ENCODE measurements around the gene C3orf62.
"Not testable (repeated sequence)": the region's sequence is repeated elsewhere in the genome, so short reads cannot be mapped to it uniquely, and the experiment has no call there.

Gene C3orf62

DNA sequence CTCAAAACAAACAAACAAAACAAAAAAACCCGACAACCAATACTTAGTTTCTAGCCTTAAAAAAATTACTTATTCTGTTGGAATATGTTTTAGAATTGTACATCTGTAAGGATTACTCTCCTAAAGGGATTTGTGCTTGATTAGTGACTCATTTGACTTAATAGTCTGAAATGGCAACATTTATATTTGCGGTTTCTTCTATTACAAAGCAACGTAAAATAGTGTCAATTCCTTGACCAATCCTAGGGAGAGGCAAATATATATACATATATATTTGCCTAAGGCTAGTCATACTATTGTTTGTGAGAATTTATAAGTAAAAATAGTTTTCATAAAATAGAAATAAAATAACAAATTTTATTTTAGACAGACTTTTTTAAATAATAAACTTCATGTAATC is 39.7 kb downstream of the C3orf62 start:
- H3K36me3 ChIP-seq (ENCODE audit: control insufficient read depth, insufficient read depth, low read length), result no peaks in the 10 kb centered on the region
- no peaks in the 10 kb centered on the region for H3K4me1 ChIP-seq (ENCODE audit: control insufficient read depth, insufficient read depth, low read length)
- no peaks in the 10 kb centered on the region for H3K27me3 ChIP-seq (ENCODE audit: control insufficient read depth, insufficient read depth, low read length)
- H3K9ac ChIP-seq (ENCODE audit: low read depth, low read length), result no peak overlapping the region
- no peaks in the 10 kb centered on the region for H3K9me3 ChIP-seq (ENCODE audit: control insufficient read depth, insufficient read depth, low read length)
- no peak overlapping the region for H3K4me3 ChIP-seq (ENCODE audit: low read depth, low read length)

DNA sequence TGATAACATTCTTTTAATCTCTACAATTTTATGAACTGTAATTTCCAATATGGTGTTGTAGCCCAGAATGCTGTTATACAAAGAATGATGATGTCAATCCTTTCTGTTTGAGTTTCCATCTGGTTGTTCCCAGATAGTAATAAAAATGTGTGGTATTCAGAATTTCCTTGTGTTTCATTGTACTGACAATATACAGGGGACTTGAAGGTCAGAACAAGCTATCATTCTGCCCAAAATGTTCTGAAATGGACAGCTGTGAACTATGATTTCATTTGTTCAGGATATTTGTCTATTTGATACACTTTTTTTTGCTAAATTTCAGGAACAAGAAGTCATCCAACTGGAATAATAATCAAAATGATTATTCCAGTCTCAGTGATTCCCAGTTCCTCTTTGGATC is 40.8 kb downstream of the C3orf62 start:
- no peak overlapping the region for H3K9ac ChIP-seq (ENCODE audit: low read depth, low read length)
- H3K36me3 ChIP-seq (ENCODE audit: control insufficient read depth, insufficient read depth, low read length), result no peaks in the 10 kb centered on the region
- H3K9me3 ChIP-seq (ENCODE audit: control insufficient read depth, insufficient read depth, low read length), result no peaks in the 10 kb centered on the region
- no peaks in the 10 kb centered on the region for H3K4me1 ChIP-seq (ENCODE audit: control insufficient read depth, insufficient read depth, low read length)
- no peaks in the 10 kb centered on the region for H3K27me3 ChIP-seq (ENCODE audit: control insufficient read depth, insufficient read depth, low read length)
- no peak overlapping the region for H3K4me3 ChIP-seq (ENCODE audit: low read depth, low read length)

DNA sequence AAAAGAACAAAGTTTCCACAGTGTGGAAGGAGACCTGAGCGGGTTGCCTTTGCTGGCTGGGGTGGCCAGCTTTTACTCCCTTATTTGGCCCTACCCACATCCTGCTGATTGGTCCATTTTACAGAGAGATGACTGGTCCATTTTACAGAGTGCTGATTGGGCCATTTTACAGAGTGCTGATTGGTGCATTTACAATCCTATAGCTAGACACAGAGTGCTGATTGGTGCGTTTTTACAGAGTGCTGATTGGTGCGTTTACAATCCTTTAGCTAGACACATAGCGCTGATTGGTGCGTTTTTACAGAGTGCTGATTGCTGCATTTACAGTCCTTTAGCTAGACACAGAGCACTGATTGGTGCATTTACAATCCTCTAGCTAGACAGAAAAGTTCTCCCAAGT is 48.2 kb downstream of the C3orf62 start:
- H3K4me1 ChIP-seq (ENCODE audit: control insufficient read depth, insufficient read depth, low read length); H3K9me3 ChIP-seq (ENCODE audit: control insufficient read depth, insufficient read depth, low read length); H3K4me3 ChIP-seq (ENCODE audit: low read depth, low read length); H3K36me3 ChIP-seq (ENCODE audit: control insufficient read depth, insufficient read depth, low read length); H3K27me3 ChIP-seq (ENCODE audit: control insufficient read depth, insufficient read depth, low read length); H3K9ac ChIP-seq (ENCODE audit: low read depth, low read length): not testable (repeated sequence)

DNA sequence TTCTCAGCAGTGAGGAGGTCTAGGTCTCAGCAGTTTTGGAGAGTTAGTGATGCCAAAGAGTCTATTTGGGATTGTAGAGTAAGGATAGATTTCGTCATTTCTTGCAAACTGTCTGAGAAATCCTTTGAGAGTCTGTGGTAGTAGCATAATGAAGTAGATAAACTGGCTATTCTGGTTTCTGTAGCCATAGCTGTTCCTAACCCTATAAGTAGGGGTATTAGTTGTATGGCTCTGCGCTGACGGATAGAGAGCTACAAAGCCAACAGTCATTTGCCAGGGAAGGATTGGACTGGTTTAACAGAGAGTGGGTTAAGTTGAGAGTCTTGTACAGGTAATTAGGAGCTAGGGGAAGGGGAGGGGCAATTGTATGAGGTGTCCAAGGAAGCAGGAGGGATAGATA is 55.0 kb downstream of the C3orf62 start:
- no peak overlapping the region for H3K9ac ChIP-seq (ENCODE audit: low read depth, low read length)
- H3K36me3 ChIP-seq (ENCODE audit: control insufficient read depth, insufficient read depth, low read length), result no peaks in the 10 kb centered on the region
- no peak overlapping the region for H3K4me3 ChIP-seq (ENCODE audit: low read depth, low read length)
- no peaks in the 10 kb centered on the region for H3K9me3 ChIP-seq (ENCODE audit: control insufficient read depth, insufficient read depth, low read length)
- H3K27me3 ChIP-seq (ENCODE audit: control insufficient read depth, insufficient read depth, low read length), result no peaks in the 10 kb centered on the region
- H3K4me1 ChIP-seq (ENCODE audit: control insufficient read depth, insufficient read depth, low read length), result no peaks in the 10 kb centered on the region

DNA sequence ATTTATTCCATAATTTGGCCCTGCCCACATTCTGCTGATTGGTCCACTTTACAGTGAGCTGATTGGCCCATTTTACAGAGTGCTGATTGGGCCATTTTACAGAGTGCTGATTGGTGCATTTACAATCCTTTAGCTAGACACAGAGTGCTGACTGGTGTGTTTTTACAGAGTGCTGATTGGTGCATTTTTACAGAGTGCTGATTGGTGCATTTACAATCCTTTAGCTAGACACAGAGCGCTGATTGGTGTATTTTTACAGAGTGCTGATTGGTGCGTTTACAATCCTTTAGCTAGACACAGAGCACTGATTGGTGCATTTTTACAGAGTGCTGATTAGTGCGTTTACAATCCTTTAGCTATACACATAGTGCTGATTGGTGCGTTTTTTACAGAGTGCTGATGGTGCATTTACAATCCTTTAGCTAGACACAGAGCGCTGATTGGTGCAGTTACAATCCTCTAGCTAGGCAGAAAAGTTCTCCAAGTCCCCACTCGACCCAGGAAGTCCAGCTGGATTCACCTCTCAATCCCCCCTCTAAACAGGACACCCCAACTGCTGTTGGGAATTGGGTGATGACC is 56.0 kb downstream of the C3orf62 start:
- H3K9ac ChIP-seq (ENCODE audit: low read depth, low read length); H3K9me3 ChIP-seq (ENCODE audit: control insufficient read depth, insufficient read depth, low read length); H3K27me3 ChIP-seq (ENCODE audit: control insufficient read depth, insufficient read depth, low read length); H3K4me1 ChIP-seq (ENCODE audit: control insufficient read depth, insufficient read depth, low read length); H3K36me3 ChIP-seq (ENCODE audit: control insufficient read depth, insufficient read depth, low read length); H3K4me3 ChIP-seq (ENCODE audit: low read depth, low read length): not testable (repeated sequence)

DNA sequence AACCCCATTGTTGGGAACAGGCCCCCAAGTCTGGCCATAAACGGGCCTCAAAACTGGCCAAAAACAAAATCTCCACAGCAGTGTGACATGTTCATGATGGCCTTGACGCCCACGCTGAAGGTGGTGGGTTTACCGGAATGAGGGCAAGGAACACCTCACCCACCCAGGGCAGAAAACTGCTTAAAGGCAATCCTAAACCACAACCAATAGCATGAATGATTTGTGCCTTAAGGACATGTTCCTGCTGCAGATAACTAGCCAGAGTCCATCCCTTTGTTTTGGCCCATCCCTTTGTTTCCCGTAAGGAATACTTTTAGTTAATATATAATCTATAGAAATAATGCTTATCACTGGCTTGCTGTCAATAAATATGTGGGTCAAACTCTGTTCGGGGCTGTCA is 57.9 kb downstream of the C3orf62 start:
- Histone ChIP-seq H3K9me3 (ENCODE audit: control insufficient read depth, insufficient read depth, low read length) (no peaks in the 10 kb centered on the region), H3K4me1 (ENCODE audit: control insufficient read depth, insufficient read depth, low read length) (no peaks in the 10 kb centered on the region), H3K36me3 (ENCODE audit: control insufficient read depth, insufficient read depth, low read length) (no peaks in the 10 kb centered on the region), H3K4me3 (ENCODE audit: low read depth, low read length) (no peak overlapping the region), H3K9ac (ENCODE audit: low read depth, low read length) (no peak overlapping the region), H3K27me3 (ENCODE audit: control insufficient read depth, insufficient read depth, low read length) (no peaks in the 10 kb centered on the region)

Data from iPS-15b (cell line).